Ovary (tissue), 9 donors: Measurements from ENCODE around the gene UPK3A. TPM values are rescaled to one million over a fixed set of nuclear protein-coding genes. Genes with fewer than 3 reads are reported as not detected.

Source experiments
- DNase-seq, 5 donors: peaks; one replicate each; pipeline ENCODE4 v3.0.0-alpha.2; 2019 to 2020
- H3K27ac ChIP-seq, 2 donors: fragments of 200-600 bp; one replicate each; pipeline versions ENCODE4 v1.5.1 to v1.8.0; 2019 to 2022
- H3K27me3 ChIP-seq: fragments of 200-600 bp; one replicate; pipeline ENCODE4 v1.8.0; 2022
- H3K36me3 ChIP-seq: fragments of 200-600 bp; sonication (generic); one replicate; pipeline ENCODE4 v1.5.1; 2019
- H3K4me1 ChIP-seq: one replicate; pipeline ENCODE4 v1.8.1; 2013; ENCODE audit warnings: mild to moderate bottlenecking, moderate library complexity; ENCODE audit not compliant: insufficient read depth
- H3K4me3 ChIP-seq: fragments of 200-600 bp; sonication (generic); one replicate; pipeline ENCODE4 v1.5.1; 2017
- H3K9me3 ChIP-seq, 2 donors: fragments of 200-600 bp in 1 of 2; sonication (generic) in 1 of 2; one replicate each; pipeline versions ENCODE4 v1.5.1 to v1.8.1; 2013 to 2019; ENCODE audit warnings: mild to moderate bottlenecking in 1 of 2, moderate library complexity in 1 of 2
- CTCF ChIP-seq, 3 donors: fragments of 450-650 bp in 2 of 3; fragments of 200-600 bp in 1 of 3; IDR thresholded peaks; one replicate each; pipeline versions ENCODE4 v1.5.1 to v1.8.0; 2016 to 2022; ENCODE audit warnings: antibody characterized with exemption in 3 of 3, mild to moderate bottlenecking in 1 of 3
- EP300 ChIP-seq: sonication (generic); formaldehyde crosslinking; IDR thresholded peaks from one replicate; pipeline ENCODE4 v1.6.1; 2017; ENCODE audit warnings: antibody characterized with exemption
- POLR2A ChIP-seq: fragments of 450-650 bp; IDR thresholded peaks from one replicate; pipeline ENCODE4 v1.6.1; 2017; ENCODE audit warnings: antibody characterized with exemption, mild to moderate bottlenecking, moderate library complexity
- WGBS, 3 donors: extraction: QIAGEN DNeasy Blood & Tissue Kit in 1 of 3; methylation state at CpG; one replicate each; pipeline versions ENCODE4 v1.1.5 to v1.1.7; 2013 to 2017; 5-methylcytosine and 5-hydroxymethylcytosine counted together
- intact Hi-C, 4 donors: fragments of 100-400 bp; cut with DNase I; formaldehyde crosslinking; loops; one replicate each; pipeline versions ENCODE4 v1.11.0 to v1.15.1; 2022 to 2023
- polyA plus RNA-seq, 2 donors: library from polyadenylated mRNA; stranded (reverse); fragments of 200-250 nt in 1 of 2; fragments of 350-450 nt in 1 of 2; fragmentation: Illumina TruSeq in 1 of 2; extraction: RNeasy Lipid Tissue Mini Kit (QIAGEN cat#74804) in 1 of 2; gene quantifications; one replicate each; pipeline ENCODE4 v1.2.3, GENCODE V29; 2013 to 2014
- total RNA-seq, 7 donors: library from RNA; depleted of rRNA in 2 of 7; stranded (reverse); fragments of >200 nt in 2 of 7; fragmentation: NEBNext Ultra II Directional in 3 of 7; extraction: Animal tissue kit (Norgen Biotek cat#: 25700) in 3 of 7; gene quantifications; one replicate each; pipeline versions ENCODE4 v1.1.0 to v1.2.4, GENCODE V29; 2016 to 2023
- donor health status: DM: no; HTN: no; CAD: no; lungs with moderate emphysema.
- donor health status: DM: no; HTN: no; CAD: no.
- donor health status: Bipolar disorder and iron deficiency.
- donor health status: DM: yes; HTN: yes; CAD: no.
- donor health status: DM: no; HTN: no; CAD: no.
- donor health status: DM: yes; HTN: yes; CAD: no.

Gene UPK3A
- total and polyA plus RNA-seq, 9 donors, result 0.22 TPM; not detected in 8

DNA sequence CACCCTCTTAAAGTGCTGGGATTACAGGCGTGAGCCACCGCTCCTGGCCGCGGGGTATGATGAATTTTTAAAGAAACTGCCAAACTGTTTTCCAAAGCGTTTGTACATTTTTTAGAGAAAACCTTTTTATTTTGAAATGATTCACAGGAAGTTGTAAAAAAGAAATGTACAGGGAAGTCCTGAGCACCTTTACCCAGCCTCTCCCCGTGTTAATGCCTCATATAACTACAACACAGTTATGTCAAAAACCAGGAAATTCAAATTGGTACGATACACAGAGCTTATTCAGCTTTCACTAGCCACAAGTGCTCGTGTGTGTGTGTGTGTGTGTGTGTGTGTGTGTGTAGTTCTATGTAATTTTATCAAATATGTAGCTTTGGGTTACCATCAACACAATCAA lies 18.0 kb downstream of the UPK3A start:
- 63 to 74% (median 66%) methylated on average over 8 of the region's 8 CpGs for WGBS, 3 donors
- Histone ChIP-seq H3K36me3 (no peaks in the 10 kb centered on the region), H3K9me3 (no peaks in the 10 kb centered on the region), H3K27ac (no peak overlapping the region), H3K27me3 (no peaks in the 10 kb centered on the region), H3K4me3 (no peak overlapping the region), H3K4me1 (no peaks in the 10 kb centered on the region)
- TF ChIP-seq CTCF (IDR thresholded peaks at IDR 0.05), result no peak
- no peak for TF ChIP-seq POLR2A
- TF ChIP-seq EP300, result no peak
- DNase-seq, result no peak
- intact Hi-C loops, result no loop called here

GRCh38 chr22:45303181-45303580 lies 18.4 kb downstream of the UPK3A start:
- no peaks in the 10 kb centered on the region for H3K27me3 ChIP-seq
- no peaks in the 10 kb centered on the region for H3K36me3 ChIP-seq
- TF ChIP-seq EP300 (no peak), POLR2A (no peak), CTCF (IDR thresholded peaks at IDR 0.05) (no peak)
- intact Hi-C loops, result no loop called here
- no peak overlapping the region for H3K4me3 ChIP-seq
- 61 to 74% (median 63%) methylated on average over 7 of the region's 7 CpGs for WGBS, 3 donors
- no peaks in the 10 kb centered on the region for H3K4me1 ChIP-seq
- no peak for DNase-seq
- H3K9me3 ChIP-seq, result no peaks in the 10 kb centered on the region
- H3K27ac ChIP-seq, result no peak overlapping the region

- intact Hi-C loops, result no loop called here
- Histone ChIP-seq H3K36me3 (no peaks in the 10 kb centered on the region), H3K9me3 (no peaks in the 10 kb centered on the region), H3K27ac (no peak overlapping the region), H3K27me3 (no peaks in the 10 kb centered on the region), H3K4me1 (no peaks in the 10 kb centered on the region), H3K4me3 (no peak overlapping the region)
- TF ChIP-seq EP300 (no peak), POLR2A (no peak), CTCF (IDR thresholded peaks at IDR 0.05) (no peak)
- DNase-seq, result no peak
- 81 to 83% (median 82%) methylated on average over 6 of the region's 6 CpGs for WGBS, 3 donors
These were observed 20.2 kb downstream of the UPK3A start for GRCh38 chr22:45304971-45305370.

GRCh38 chr22:45305456-45306075 lies 20.8 kb downstream of the UPK3A start:
- no peaks in the 10 kb centered on the region for H3K9me3 ChIP-seq
- H3K36me3 ChIP-seq, result no peaks in the 10 kb centered on the region
- no peaks in the 10 kb centered on the region for H3K4me1 ChIP-seq
- H3K27ac ChIP-seq, result no peak overlapping the region
- TF ChIP-seq CTCF (IDR thresholded peaks at IDR 0.05) (no peak), POLR2A (no peak), EP300 (no peak)
- DNase-seq, result no peak
- no peaks in the 10 kb centered on the region for H3K27me3 ChIP-seq
- intact Hi-C loops, result no loop called here
- no peak overlapping the region for H3K4me3 ChIP-seq
- 68 to 75% (median 70%) methylated on average over 6 of the region's 6 CpGs for WGBS, 3 donors
